ENCODE measurements around the gene STK24.

STK24 gene

GRCh38 chr13:98485561-98485960, 91.3 kb downstream of the STK24 start:
- no peak for DNase-seq (ENCODE audit: low read depth)
- TF ChIP-seq, protein P1, sequence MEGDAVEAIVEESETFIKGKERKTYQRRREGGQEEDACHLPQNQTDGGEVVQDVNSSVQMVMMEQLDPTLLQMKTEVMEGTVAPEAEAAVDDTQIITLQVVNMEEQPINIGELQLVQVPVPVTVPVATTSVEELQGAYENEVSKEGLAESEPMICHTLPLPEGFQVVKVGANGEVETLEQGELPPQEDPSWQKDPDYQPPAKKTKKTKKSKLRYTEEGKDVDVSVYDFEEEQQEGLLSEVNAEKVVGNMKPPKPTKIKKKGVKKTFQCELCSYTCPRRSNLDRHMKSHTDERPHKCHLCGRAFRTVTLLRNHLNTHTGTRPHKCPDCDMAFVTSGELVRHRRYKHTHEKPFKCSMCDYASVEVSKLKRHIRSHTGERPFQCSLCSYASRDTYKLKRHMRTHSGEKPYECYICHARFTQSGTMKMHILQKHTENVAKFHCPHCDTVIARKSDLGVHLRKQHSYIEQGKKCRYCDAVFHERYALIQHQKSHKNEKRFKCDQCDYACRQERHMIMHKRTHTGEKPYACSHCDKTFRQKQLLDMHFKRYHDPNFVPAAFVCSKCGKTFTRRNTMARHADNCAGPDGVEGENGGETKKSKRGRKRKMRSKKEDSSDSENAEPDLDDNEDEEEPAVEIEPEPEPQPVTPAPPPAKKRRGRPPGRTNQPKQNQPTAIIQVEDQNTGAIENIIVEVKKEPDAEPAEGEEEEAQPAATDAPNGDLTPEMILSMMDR (IDR thresholded peaks at IDR 0.05; ENCODE audit: control insufficient read depth, insufficient read depth, low read depth, low read length, missing control alignments) = no peak
- no peak overlapping the region for H3K4me3 ChIP-seq (ENCODE audit: control insufficient read depth, low read depth, low read length)

- TF ChIP-seq, protein P1 (IDR thresholded peaks at IDR 0.05; ENCODE audit: control insufficient read depth, insufficient read depth, low read depth, low read length, missing control alignments) = no peak
- peak; percentile 90 for DNase-seq (ENCODE audit: low read depth)
- no peak overlapping the region for H3K4me3 ChIP-seq (ENCODE audit: control insufficient read depth, low read depth, low read length)
Measured at GRCh38 chr13:98484289-98485219, 92.4 kb downstream of the STK24 start.

DNA sequence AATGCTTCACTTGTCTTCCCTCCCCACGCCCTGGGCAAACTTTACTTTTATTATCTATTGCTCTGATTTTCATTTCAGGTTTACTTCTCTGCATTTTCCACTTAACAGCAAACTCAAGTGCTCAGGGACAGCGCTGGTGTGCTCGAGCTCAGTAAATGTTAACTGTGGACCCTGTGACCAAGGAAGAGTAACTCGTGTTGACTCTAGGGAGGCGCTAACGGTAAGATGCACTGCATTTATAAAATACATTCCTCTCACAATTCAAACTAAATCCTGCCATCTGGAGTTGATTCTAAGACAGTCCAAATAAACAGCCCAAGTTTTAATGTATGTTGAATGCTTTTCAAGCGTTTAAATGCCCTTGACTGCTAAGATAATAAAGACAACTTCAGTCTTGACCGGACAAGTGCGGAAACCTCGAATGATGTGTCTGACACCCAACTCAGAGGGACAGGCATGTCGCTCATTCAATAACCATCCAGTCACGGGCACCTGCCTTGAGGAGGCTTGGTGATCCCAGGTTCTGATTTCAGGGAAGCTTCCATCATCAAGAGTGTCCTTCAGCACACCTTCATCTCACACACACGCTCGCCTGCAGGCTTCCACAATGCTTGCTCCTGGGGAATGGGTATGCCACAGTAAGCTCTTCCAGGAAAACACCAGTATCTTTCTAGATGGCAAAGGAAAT, 93.2 kb downstream of the STK24 start:
- TF ChIP-seq, protein P1 (IDR thresholded peaks at IDR 0.05; ENCODE audit: control insufficient read depth, insufficient read depth, low read depth, low read length, missing control alignments) = no peak
- H3K4me3 ChIP-seq (ENCODE audit: control insufficient read depth, low read depth, low read length) = no peak overlapping the region
- DNase-seq (ENCODE audit: low read depth) = no peak

DNA sequence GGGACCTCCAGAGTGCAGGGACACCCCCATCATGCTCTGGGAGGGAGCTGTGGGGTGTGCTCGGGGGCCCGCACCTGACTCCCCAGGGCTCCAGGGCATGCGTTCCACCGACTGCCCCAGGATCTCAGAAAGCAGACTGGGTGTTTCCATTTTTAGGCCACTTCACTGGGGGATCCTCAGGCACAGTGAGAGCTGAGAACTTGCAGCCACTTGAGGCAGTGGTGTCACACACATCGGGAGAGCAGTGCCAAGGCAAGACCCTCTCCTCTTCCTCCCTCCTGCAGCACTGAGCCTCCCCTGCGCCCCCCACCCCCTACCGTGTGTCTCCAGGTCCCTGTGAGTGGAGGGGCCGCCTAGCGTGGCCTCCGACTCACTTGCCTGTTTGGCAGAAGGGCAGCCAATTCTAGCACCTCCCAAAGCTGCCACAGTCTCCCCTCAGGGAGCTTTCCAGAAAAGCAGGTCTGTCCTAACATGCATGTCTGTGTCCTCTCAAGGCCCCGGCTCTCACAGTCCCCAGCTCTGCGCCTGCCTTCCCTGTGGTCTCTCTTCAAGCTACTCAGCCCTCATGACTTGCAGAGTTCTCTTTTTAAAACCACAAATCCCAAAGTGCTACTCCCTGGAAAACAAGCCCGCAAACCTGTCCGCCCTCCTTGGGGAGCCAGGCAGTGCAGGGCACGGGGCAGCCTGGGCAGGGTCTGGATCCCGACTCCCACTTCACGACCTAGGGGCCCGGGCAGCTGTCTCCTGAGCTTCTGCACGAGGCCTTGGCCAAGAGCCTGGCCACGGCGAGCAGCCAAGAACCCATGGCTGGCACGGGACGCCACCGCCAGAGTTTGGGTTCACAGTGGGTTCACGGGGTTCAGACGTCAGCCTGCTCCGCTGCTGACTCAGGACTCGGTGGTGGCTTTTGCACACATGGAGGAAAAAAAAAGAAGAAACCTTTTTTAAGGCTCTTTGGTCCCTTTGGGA, 94.1 kb downstream of the STK24 start:
- DNase-seq (ENCODE audit: low read depth) = no peak
- no peak overlapping the region for H3K4me3 ChIP-seq (ENCODE audit: control insufficient read depth, low read depth, low read length)
- TF ChIP-seq, protein P1 (IDR thresholded peaks at IDR 0.05; ENCODE audit: control insufficient read depth, insufficient read depth, low read depth, low read length, missing control alignments) = peak; percentile 34

GRCh38 chr13:98480915-98481877, 95.7 kb downstream of the STK24 start:
- no peak overlapping the region for H3K4me3 ChIP-seq (ENCODE audit: control insufficient read depth, low read depth, low read length)
- DNase-seq (ENCODE audit: low read depth) = no peak
- TF ChIP-seq, protein P1 (IDR thresholded peaks at IDR 0.05; ENCODE audit: control insufficient read depth, insufficient read depth, low read depth, low read length, missing control alignments) = no peak
